ENCODE data around the gene CXADR.

Gene CXADR

DNA sequence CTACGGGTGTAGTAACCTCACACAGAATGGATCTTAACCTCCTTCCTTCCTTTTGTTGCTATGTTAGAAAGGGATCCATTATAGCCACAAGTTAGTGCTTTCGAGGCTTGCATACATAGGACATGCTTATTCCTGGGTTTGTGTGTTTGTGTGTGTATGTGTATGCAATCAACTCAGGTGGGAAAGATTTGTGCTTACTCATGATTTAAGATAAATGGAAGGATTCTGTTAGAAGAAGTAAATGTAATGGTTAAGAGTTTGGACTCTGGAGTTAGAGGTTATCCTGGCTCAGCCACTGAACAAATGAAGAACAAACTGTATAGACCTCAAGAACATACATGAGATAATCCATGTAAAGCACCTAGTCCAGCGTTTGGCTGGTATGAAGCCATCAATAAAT, 71.1 kb downstream of the CXADR start:
- DNase-seq (ENCODE audit: extremely low spot score) = no peak
- ChIA-PET CTCF (interaction anchor here (3.4 kb wide), 1 partner anchor 197 kb away, joined by 19 read pairs; no protein-coding TSS in a partner anchor), POLR2A (no interaction called here)
- TF ChIP-seq, protein P1, sequence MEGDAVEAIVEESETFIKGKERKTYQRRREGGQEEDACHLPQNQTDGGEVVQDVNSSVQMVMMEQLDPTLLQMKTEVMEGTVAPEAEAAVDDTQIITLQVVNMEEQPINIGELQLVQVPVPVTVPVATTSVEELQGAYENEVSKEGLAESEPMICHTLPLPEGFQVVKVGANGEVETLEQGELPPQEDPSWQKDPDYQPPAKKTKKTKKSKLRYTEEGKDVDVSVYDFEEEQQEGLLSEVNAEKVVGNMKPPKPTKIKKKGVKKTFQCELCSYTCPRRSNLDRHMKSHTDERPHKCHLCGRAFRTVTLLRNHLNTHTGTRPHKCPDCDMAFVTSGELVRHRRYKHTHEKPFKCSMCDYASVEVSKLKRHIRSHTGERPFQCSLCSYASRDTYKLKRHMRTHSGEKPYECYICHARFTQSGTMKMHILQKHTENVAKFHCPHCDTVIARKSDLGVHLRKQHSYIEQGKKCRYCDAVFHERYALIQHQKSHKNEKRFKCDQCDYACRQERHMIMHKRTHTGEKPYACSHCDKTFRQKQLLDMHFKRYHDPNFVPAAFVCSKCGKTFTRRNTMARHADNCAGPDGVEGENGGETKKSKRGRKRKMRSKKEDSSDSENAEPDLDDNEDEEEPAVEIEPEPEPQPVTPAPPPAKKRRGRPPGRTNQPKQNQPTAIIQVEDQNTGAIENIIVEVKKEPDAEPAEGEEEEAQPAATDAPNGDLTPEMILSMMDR (IDR thresholded peaks at IDR 0.05; ENCODE audit: control extremely low read depth, extremely low read depth, low read depth, missing control alignments) = no peak

- CTCF ChIA-PET = interaction anchor here (0.6 to 3.4 kb wide), 13 partner anchors 12 to 199 kb away, joined by 3 to 19 read pairs (median 5); no protein-coding TSS in a partner anchor
Observed at GRCh38 chr21:17585875-17586450, 73.1 kb downstream of the CXADR start.

GRCh38 chr21:17590430-17590829, 77.6 kb downstream of the CXADR start:
- POLR2A ChIA-PET = no interaction called here
- no peak for DNase-seq (ENCODE audit: extremely low spot score)
- CTCF ChIA-PET = interaction anchor here (1.0 to 1.5 kb wide), 2 partner anchors 10 to 201 kb away, joined by 4 read pairs; no protein-coding TSS in a partner anchor
- TF ChIP-seq, protein P1 (IDR thresholded peaks at IDR 0.05; ENCODE audit: control extremely low read depth, extremely low read depth, low read depth, missing control alignments) = no peak

More at GRCh38 chr21:17585875-17586450, 73.1 kb downstream of the CXADR start:
- TF ChIP-seq, protein P1 (IDR thresholded peaks at IDR 0.05; ENCODE audit: control extremely low read depth, extremely low read depth, low read depth, missing control alignments) = peak; percentile 42
- DNase-seq (ENCODE audit: extremely low spot score) = peak; percentile 18
- POLR2A ChIA-PET = no interaction called here

- ChIA-PET POLR2A (no interaction called here), CTCF (interaction anchor here (2.5 to 3.0 kb wide), 2 partner anchors 12 to 13 kb away, joined by 8 to 12 read pairs; no protein-coding TSS in a partner anchor)
Observed at GRCh38 chr21:17597680-17598079, 84.8 kb downstream of the CXADR start.

GRCh38 chr21:17598437-17598836, 85.6 kb downstream of the CXADR start:
- TF ChIP-seq, protein P1 (IDR thresholded peaks at IDR 0.05; ENCODE audit: control extremely low read depth, extremely low read depth, low read depth, missing control alignments) = no peak
- ChIA-PET POLR2A (no interaction called here), CTCF (interaction anchor here (1.2 to 3.0 kb wide), 4 partner anchors 12 to 26 kb away, joined by 3 to 12 read pairs (median 6); no protein-coding TSS in a partner anchor)
- peak; percentile 21 for DNase-seq (ENCODE audit: extremely low spot score)

More at GRCh38 chr21:17597680-17598079, 84.8 kb downstream of the CXADR start:
- TF ChIP-seq, protein P1 (IDR thresholded peaks at IDR 0.05; ENCODE audit: control extremely low read depth, extremely low read depth, low read depth, missing control alignments) = no peak
- DNase-seq (ENCODE audit: extremely low spot score) = no peak

DNA sequence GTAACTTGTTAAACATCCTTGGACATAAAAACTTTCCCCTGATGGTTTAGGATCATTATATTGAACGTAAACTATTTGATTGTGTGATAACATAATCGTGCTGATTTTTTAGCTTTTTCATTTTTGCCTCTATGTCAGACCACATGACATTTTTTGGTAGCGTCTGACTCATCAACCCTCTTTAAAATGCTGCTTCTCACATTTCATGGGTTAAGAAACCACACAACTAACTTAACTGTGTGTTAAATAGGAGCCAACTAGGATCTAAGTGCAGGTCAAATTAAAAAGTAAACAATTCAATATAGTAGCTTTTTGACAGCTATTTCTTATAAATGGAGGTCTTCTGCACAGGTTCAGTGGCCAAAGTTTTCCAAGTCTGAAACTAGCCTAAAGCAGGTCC, 90.0 kb downstream of the CXADR start:
- TF ChIP-seq, protein P1 (IDR thresholded peaks at IDR 0.05; ENCODE audit: control extremely low read depth, extremely low read depth, low read depth, missing control alignments) = no peak
- ChIA-PET CTCF (interaction anchor here (0.8 kb wide), 1 partner anchor 9 kb away, joined by 3 read pairs; no protein-coding TSS in a partner anchor), POLR2A (no interaction called here)
- DNase-seq (ENCODE audit: extremely low spot score) = no peak

All from GM10248 (cell line).